SK-N-SH treated with all-trans-retinoic acid at 6 μM for 48 hours (cell line): ENCODE data around the gene COL24A1.

Experiments used
- ARNTL ChIP-seq: fragments of 450-650 bp; formaldehyde crosslinking; IDR thresholded peaks from 2 replicates; pipeline ENCODE4 v1.5.0; 2020; ENCODE audit warnings: low read depth, mild to moderate bottlenecking, moderate library complexity, borderline replicate concordance
- BACH2 ChIP-seq: fragments of 250-450 bp; sonication (Bioruptor Pico); IDR thresholded peaks from 2 replicates; pipeline ENCODE4 v1.9.0; 2021; ENCODE audit warnings: mild to moderate bottlenecking, borderline replicate concordance
- CSDC2 ChIP-seq: fragments of 250-450 bp; sonication (Bioruptor Pico); IDR thresholded peaks from 2 replicates; pipeline ENCODE4 v1.5.0; 2020; ENCODE audit warnings: mild to moderate bottlenecking, moderate library complexity
- RARB ChIP-seq: fragments of 250-450 bp; sonication (Bioruptor Pico); IDR thresholded peaks from 2 replicates; pipeline ENCODE4 v1.8.0; 2021; ENCODE audit warnings: mild to moderate bottlenecking, moderate library complexity
- TF ChIP-seq, protein P1 (sequence below): fragments of 250-450 bp; sonication (Bioruptor Pico); IDR thresholded peaks from 2 replicates; pipeline ENCODE4 v1.5.1; 2021; ENCODE audit warnings: mild to moderate bottlenecking, moderate library complexity

- TF ChIP-seq BACH2 (CRISPR knock-in tag) (no peak), RARB (CRISPR knock-in tag) (no peak), CSDC2 (CRISPR knock-in tag) (no peak), ARNTL (CRISPR knock-in tag) (no peak)
- TF ChIP-seq, protein P1, sequence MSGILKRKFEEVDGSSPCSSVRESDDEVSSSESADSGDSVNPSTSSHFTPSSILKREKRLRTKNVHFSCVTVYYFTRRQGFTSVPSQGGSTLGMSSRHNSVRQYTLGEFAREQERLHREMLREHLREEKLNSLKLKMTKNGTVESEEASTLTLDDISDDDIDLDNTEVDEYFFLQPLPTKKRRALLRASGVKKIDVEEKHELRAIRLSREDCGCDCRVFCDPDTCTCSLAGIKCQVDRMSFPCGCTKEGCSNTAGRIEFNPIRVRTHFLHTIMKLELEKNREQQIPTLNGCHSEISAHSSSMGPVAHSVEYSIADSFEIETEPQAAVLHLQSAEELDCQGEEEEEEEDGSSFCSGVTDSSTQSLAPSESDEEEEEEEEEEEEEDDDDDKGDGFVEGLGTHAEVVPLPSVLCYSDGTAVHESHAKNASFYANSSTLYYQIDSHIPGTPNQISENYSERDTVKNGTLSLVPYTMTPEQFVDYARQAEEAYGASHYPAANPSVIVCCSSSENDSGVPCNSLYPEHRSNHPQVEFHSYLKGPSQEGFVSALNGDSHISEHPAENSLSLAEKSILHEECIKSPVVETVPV (CRISPR knock-in tag) = no peak
Measured at GRCh38 chr1:86018283-86018923, 138.2 kb downstream of the COL24A1 start.
